SK-N-MC (cell line): ENCODE data around the gene IL36G.

Experiments
- EZH2 ChIP-seq: fragments of 200-600 bp; sonication (generic); IDR thresholded peaks from one replicate; pipeline ENCODE4 v1.6.1; 2017; ENCODE audit warnings: antibody characterized with exemption
- FOXP2 ChIP-seq: optimal IDR thresholded peaks from 2 replicates; pipeline ENCODE3; 2011; ENCODE audit warnings: mild to moderate bottlenecking, moderate library complexity; ENCODE audit not compliant: insufficient read depth; ENCODE audit errors: extremely low read length, control extremely low read depth
- POLR2AphosphoS5 ChIP-seq: IDR thresholded peaks from 2 replicates; pipeline ENCODE4 v1.6.1; 2012; ENCODE audit warnings: mild to moderate bottlenecking, low read depth, low read length, borderline replicate concordance

DNA sequence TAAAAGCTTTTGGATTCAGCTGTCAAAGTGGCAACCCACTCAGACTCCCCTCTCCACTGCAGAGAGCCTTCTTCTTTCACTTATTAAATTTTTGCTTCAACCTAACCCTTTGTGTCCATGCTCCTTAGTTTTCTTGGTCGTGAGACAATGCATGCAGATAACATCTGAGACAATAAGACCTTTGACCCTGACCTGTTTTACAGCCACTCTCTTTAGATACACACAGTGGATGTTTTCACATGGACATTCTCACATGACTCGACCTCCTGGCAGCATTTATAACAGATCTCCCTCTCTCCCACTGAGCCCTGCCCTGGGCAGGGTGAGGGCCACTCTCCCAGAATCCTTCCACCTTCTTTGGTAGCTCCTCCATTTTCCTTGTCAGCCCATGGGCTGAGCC, 30.4 kb upstream of the IL36G start:
- TF ChIP-seq EZH2 (no peak), POLR2AphosphoS5 (no peak), FOXP2 (no peak)
